Testis (tissue), 3 donors: Measurements from ENCODE around the gene MID1. TPM values are rescaled to one million over a fixed set of nuclear protein-coding genes. Genes with fewer than 3 reads are reported as not detected.

Source experiments
- DNase-seq: peaks from one replicate; pipeline ENCODE4 v3.0.0-alpha.2; 2019
- H3K27ac ChIP-seq, 2 donors: fragments of 200-600 bp; sonication (generic); one replicate each; pipeline ENCODE4 v1.5.1; 2019
- H3K27me3 ChIP-seq: fragments of 200-600 bp; sonication (generic); one replicate; pipeline ENCODE4 v1.5.1; 2019
- H3K36me3 ChIP-seq: fragments of 200-600 bp; sonication (generic); one replicate; pipeline ENCODE4 v1.5.1; 2017; ENCODE audit warnings: low read depth; ENCODE audit errors: missing control alignments
- H3K4me1 ChIP-seq: fragments of 200-600 bp; sonication (generic); one replicate; pipeline ENCODE4 v1.5.1; 2019
- H3K4me3 ChIP-seq, 2 donors: fragments of 200-600 bp; sonication (generic); one replicate each; pipeline ENCODE4 v1.5.1; 2017 to 2019
- H3K9me3 ChIP-seq: fragments of 200-600 bp; sonication (generic); one replicate; pipeline ENCODE4 v1.5.1; 2017
- CTCF ChIP-seq, 3 experiments: fragments of 450-650 bp in 2 of 3; fragments of 200-600 bp in 1 of 3; sonication (generic) in 1 of 3; IDR thresholded peaks; one replicate each; pipeline ENCODE4 v1.5.1; 2016 to 2019; ENCODE audit warnings: antibody characterized with exemption in 3 of 3, mild to moderate bottlenecking in 2 of 3, moderate library complexity in 1 of 3
- POLR2A ChIP-seq: fragments of 450-650 bp; IDR thresholded peaks from one replicate; pipeline ENCODE4 v1.6.1; 2017; ENCODE audit warnings: antibody characterized with exemption, mild to moderate bottlenecking, moderate library complexity
- WGBS, 2 donors: methylation state at CpG; one replicate each; pipeline ENCODE4 v1.1.5; 2018; 5-methylcytosine and 5-hydroxymethylcytosine counted together
- intact Hi-C: fragments of 100-400 bp; cut with DNase I; formaldehyde crosslinking; loops from one replicate; pipeline ENCODE4 v1.15.1; 2023; ENCODE audit warnings: low total_unique reads
- polyA plus RNA-seq: library from polyadenylated mRNA; stranded (reverse); fragments of 350-450 nt; fragmentation: Illumina TruSeq; extraction: RNeasy Lipid Tissue Mini Kit (QIAGEN cat#74804); gene quantifications from one replicate; pipeline ENCODE4 v1.2.3, GENCODE V29; 2014; ENCODE audit warnings: low read depth, low replicate concordance; ENCODE audit not compliant: insufficient read depth
- total RNA-seq, 2 donors: library from RNA; depleted of rRNA; stranded (reverse); fragments of >200 nt; gene quantifications; one replicate each; pipeline ENCODE4 v1.2.3, GENCODE V29; 2016

The MID1 gene
- total and polyA plus RNA-seq, 3 donors from 2014 or later, result 10.3 to 34.6 (median 18.3) TPM

DNA sequence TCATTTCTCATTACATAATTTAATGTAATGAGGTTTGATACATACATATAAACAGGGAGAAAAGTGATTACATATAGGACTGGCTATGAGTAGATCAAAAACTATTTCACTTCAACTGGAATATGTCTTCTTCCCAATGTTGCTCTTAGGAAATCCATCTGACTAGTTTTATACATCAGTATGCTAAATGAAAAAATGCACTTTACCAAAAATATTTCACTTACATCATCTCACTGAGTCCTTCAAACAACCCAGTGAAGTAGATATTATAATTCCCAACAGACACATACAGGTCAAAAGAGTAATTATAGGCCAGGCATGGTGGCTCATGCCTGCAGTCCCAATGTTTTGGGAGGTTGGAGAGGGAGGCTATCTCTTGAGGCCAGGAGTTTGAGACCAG lies 215.9 kb downstream of the MID1 start:
- Histone ChIP-seq H3K36me3 (no peaks in the 10 kb centered on the region), H3K9me3 (no peaks in the 10 kb centered on the region), H3K27ac (no peak overlapping the region), H3K27me3 (no peaks in the 10 kb centered on the region), H3K4me3 (no peak overlapping the region), H3K4me1 (no peaks in the 10 kb centered on the region)
- intact Hi-C loops, result no loop called here
- DNase-seq, result no peak
- TF ChIP-seq CTCF (IDR thresholded peaks at IDR 0.05) (no peak), POLR2A (no peak)

GRCh38 chrX:10401239-10401638 lies 219.1 kb downstream of the MID1 start:
- no peak for DNase-seq
- no peak overlapping the region for H3K4me3 ChIP-seq
- no peaks in the 10 kb centered on the region for H3K27me3 ChIP-seq
- H3K36me3 ChIP-seq, result no peaks in the 10 kb centered on the region
- no peaks in the 10 kb centered on the region for H3K9me3 ChIP-seq
- no peak overlapping the region for H3K27ac ChIP-seq
- intact Hi-C loops, result no loop called here
- TF ChIP-seq CTCF (IDR thresholded peaks at IDR 0.05) (no peak), POLR2A (no peak)
- H3K4me1 ChIP-seq, result no peaks in the 10 kb centered on the region
- WGBS, 2 donors, result 92 to 93% methylated on average over 1 of the region's 1 CpG

- no peaks in the 10 kb centered on the region for H3K27me3 ChIP-seq
- no peak overlapping the region for H3K4me3 ChIP-seq
- DNase-seq, result no peak
- intact Hi-C loops, result no loop called here
- no peak for TF ChIP-seq CTCF (IDR thresholded peaks at IDR 0.05)
- TF ChIP-seq POLR2A, result no peak
- no peaks in the 10 kb centered on the region for H3K36me3 ChIP-seq
- no peaks in the 10 kb centered on the region for H3K4me1 ChIP-seq
- no peak overlapping the region for H3K27ac ChIP-seq
- H3K9me3 ChIP-seq, result no peaks in the 10 kb centered on the region
Measured at GRCh38 chrX:10399043-10399741, 221.2 kb downstream of the MID1 start.

- intact Hi-C loops, result no loop called here
Measured at GRCh38 chrX:10398215-10398614, 222.2 kb downstream of the MID1 start.

More at GRCh38 chrX:10398215-10398614, 222.2 kb downstream of the MID1 start:
- Histone ChIP-seq H3K27ac (no peak overlapping the region), H3K9me3 (no peaks in the 10 kb centered on the region), H3K27me3 (no peaks in the 10 kb centered on the region), H3K4me1 (no peaks in the 10 kb centered on the region), H3K36me3 (no peaks in the 10 kb centered on the region), H3K4me3 (no peak overlapping the region)
- no peak for DNase-seq
- TF ChIP-seq POLR2A, result no peak
- TF ChIP-seq CTCF (IDR thresholded peaks at IDR 0.05), result no peak
- WGBS, 2 donors, result 56 to 75% methylated on average over 2 of the region's 2 CpGs
